Vagina (tissue), 2 donors: ENCODE measurements around the gene UNC13A.

Experiments
- CTCF ChIP-seq, 3 experiments: fragments of 450-650 bp in 2 of 3; fragments of 200-600 bp in 1 of 3; sonication (generic) in 1 of 3; IDR thresholded peaks; one replicate each; pipeline ENCODE4 v1.5.1; 2017 to 2019; ENCODE audit warnings: antibody characterized with exemption in 3 of 3, mild to moderate bottlenecking in 2 of 3, moderate library complexity in 2 of 3
- POLR2A ChIP-seq, 2 donors: fragments of 450-650 bp; IDR thresholded peaks; one replicate each; pipeline ENCODE4 v1.6.1; 2017; ENCODE audit warnings: antibody characterized with exemption in 2 of 2, mild to moderate bottlenecking in 2 of 2, moderate library complexity in 2 of 2
- POLR2AphosphoS5 ChIP-seq, 2 donors: sonication (generic); formaldehyde crosslinking; IDR thresholded peaks; one replicate each; pipeline ENCODE4 v1.9.0; 2017; ENCODE audit warnings: antibody characterized with exemption in 2 of 2, mild to moderate bottlenecking in 2 of 2, low read depth in 1 of 2; ENCODE audit not compliant: insufficient read depth in 1 of 2

DNA sequence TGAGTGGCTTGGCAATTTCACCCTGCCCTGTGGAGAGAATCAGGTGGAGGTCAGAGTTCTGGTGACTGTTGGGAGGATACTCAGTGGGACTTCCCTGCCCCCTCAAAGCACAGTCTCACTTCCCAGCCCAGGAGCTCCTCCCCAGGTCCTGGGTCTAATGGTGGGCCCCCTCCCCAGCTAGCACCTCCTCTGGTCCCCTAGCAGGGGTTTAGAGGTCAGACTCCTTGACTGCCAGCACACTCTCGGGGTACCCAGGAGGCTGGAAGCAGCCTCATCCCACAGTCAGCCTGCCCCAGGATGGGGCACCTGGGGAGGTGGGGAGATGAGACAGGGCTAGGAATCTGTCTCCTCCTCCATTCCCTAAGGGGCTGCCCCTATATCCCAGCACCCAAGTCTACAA is 67.5 kb downstream of the UNC13A start:
- TF ChIP-seq CTCF (IDR thresholded peaks at IDR 0.05) = no peak
- TF ChIP-seq POLR2A (IDR thresholded peaks at IDR 0.05) = no peak
- TF ChIP-seq POLR2AphosphoS5 (IDR thresholded peaks at IDR 0.05; ENCODE audit: insufficient read depth in 1 of 2, low read depth in 1 of 2) = no peak
